HPDE6-E6E7 (cell line): Measurements from ENCODE around the gene DENND2A.

Experiments
- DNase-seq: peaks from one replicate; pipeline ENCODE4 v3.0.0; 2011; ENCODE audit warnings: missing footprints; ENCODE audit errors: extremely low spot score

DENND2A gene

DNA sequence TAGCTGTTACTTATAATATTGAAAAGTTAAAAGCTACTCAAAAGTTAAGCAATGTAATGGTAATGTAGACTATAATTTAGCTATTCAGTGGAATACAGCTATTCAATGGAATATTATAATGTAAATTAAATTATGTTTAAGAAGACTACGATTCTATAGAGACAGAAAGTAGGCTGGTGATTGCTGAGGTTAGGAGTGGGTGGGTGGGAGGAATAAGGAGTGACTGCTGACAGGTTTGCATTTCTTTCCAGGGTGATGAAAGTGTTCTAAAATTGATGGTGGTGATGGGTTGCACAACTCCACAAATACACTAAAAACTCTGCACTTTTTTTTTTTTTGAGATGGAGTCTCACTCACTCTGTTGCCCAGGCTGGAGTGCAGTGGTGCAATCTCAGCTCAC lies 21.4 kb downstream of the DENND2A start:
- DNase-seq: no peak

GRCh38 chr7:140618306-140618705 lies 22.3 kb downstream of the DENND2A start:
- no peak for DNase-seq

- no peak for DNase-seq
Observed at GRCh38 chr7:140617081-140617480, 23.5 kb downstream of the DENND2A start.

DNA sequence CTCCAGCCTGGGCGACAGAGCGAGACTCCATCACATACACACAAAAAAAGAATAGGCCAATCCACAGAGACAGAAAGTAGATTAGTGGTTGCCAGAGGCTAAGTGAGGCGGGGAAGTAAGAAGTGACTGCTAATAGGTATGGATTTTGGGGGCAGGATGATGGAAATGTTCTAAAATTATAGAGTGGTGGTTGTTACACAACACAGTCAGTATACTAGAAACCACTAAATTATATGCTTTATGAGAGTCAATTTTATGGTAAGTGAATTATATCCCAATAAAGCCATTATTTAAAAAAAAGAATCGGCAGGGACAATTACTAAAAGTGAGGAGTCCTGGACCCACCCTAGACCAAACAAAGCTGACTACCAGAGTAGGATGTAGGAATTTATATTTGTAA lies 24.3 kb downstream of the DENND2A start:
- DNase-seq: no peak

GRCh38 chr7:140611641-140612040 lies 29.0 kb downstream of the DENND2A start:
- DNase-seq: no peak

GRCh38 chr7:140610204-140611165 lies 30.1 kb downstream of the DENND2A start:
- DNase-seq: no peak

- no peak for DNase-seq
Observed at GRCh38 chr7:140609646-140610045, 31.0 kb downstream of the DENND2A start.

DNA sequence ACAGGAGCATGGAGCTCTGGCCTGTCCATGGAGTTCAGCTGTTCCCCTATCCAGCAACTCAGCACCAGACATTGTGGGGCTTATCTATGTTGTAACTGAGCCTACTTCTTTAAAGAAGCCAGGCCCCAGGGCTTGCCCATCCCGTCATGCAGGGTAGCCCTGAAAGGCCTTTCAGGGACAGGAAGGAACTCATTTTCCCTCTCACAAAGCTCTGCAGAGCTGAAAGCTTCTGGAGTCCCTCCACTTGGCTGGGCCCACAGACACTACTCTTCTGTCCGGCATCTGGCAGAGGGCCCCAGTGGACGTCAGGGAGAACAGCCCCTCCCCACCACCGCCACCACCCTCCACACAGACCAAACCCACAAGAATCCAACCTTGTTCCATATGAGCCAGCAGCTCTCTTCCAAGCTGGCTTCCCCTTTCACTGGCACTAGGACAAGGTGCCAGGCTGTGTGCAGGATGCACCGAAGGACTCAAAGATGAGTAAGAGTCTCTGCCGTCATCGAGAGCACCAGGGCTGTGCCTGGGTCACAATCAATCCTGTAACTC lies 33.1 kb downstream of the DENND2A start:
- DNase-seq: no peak

DNA sequence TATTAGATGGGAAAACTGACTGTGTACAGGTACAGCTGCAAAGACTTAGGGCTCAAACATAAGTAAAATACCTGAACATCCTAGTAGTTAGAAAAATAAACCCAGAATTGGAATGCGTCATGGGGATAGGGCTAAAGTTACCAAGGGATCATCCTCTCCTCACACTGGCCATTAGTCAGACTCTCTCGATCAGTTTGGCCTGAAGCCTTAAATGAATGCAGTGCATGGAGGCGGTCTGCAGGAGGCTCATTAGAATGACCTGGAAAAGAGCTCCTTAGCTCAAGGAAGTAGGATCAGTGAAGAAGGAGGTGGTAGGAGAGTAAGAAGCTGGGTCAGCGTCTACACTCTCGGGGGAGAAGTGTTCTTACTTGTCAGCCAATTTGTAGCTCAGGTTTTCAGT lies 35.3 kb downstream of the DENND2A start:
- DNase-seq: no peak

GRCh38 chr7:140604760-140605159 lies 35.9 kb downstream of the DENND2A start:
- no peak for DNase-seq

- DNase-seq: no peak
Observed at GRCh38 chr7:140604076-140604475, 36.5 kb downstream of the DENND2A start.

DNA sequence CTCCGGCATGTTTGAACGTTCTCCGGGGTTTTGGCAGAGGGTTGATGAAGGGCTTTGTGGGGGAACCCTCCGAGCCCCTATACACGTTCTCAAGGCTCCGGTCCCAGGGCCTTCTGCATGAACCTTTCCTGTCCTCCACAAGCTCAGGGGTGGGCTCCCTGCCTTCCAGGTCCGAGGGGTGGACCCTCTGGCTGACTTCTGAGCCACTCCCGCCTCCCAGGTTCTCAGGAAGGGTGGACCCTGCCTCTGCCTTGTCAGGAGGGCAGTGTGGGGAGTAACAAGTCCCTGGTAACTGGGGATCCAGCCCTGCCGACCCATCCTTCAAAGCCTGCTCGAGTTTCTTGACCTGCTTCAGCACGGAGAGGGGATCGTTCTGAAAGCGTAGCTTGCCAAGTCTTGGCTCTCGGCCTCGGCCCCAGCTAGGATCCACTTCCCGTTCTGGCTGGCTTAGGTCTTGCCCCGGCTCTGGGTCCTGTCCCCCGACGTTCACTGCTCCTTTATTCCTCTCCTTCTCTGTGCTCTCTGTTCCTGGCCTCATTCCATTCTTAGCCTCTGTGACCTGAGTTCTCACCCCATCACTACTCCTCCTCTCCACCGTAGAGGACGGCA lies 38.9 kb downstream of the DENND2A start:
- no peak for DNase-seq

DNA sequence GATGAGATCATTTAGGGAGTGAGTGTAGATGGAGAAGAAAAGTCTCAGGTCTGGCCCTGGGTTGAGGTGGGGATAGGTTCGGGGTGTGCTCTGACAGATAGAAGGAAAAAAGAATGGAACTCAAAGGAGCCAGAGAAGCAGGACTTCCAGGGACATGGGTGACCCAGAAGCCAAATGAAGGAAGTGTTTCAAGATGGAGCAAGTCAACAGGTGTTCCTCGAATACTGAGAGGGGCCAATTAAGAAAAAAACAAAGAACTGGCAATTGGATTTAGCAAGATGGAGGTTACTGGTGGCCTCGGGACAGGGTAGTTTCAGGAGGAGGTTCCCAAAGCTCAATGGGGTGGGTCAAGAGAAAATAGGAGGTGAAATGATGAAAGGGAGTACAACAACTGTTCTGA lies 40.3 kb downstream of the DENND2A start:
- no peak for DNase-seq

DNA sequence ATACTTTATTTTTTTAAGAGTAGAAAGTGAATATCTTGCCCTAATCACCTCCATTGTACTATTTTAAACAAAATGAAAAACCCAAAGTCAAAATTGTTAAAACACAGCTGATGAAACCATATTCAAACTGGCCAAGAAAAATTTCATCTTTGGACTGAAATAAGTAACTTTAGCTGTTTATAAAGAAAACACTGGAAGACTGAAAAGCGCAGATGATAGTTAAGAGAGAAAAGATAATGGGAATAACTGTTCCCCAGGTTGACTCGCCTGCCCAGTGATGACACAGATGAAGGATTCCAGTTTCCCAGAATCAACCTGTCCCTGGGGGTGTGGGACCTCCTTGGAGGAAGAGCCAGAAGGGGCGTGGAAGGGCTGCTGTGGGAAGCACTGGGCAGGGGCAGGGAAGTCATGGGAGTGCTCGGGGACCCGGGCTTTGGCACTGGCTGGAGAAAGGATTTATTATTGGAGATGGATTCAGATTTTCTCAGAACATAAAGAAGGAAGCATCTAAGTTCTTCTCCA lies 43.1 kb downstream of the DENND2A start:
- no peak for DNase-seq

- DNase-seq: no peak
Observed at GRCh38 chr7:140596519-140597427, 43.8 kb downstream of the DENND2A start.

DNA sequence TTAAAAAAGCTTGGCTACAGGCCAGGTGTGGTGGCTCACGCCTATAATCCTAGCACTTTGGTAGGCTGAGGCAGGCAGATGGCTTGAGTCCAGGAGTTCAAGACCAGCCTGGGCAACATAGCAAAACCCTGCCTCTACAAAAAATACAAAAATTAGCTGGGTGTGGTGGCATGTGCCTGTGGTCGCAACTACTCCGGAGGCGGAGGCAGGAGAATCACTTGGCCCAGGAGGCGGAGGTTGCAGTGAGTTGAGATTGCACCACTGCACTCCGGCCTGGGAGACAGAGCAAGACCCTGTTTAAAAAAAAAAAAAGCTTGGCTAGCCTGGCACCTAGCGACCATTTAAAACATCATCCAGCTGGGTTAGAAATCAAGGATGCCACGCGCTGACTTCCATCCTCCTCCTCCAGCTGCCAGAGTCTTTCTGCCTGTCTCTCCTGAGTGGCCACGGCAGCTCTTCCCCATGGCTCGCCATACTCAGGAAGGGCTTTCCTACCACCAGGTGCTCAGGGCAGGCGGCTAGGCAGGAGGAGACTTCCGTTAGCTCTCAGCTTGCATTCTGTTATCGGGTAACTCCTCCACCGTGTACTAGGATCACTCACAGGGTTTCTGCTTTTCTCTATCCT lies 45.0 kb downstream of the DENND2A start:
- DNase-seq: no peak

GRCh38 chr7:140594131-140594691 lies 46.4 kb downstream of the DENND2A start:
- DNase-seq: no peak

DNA sequence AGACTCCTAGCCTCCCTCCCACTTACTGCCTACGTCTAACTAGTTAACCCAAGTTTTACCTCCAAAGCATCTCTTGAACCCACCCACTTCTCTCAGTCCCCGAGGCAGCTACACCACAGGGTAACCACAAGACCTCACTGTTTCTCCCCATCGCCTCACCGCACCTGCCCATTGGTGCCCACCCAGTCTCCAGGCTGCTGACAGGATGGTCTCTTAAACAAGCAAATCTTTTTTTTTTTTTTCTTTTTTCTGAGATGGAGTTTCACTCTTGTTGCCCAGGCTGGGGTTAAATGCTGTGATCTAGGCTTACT lies 47.0 kb downstream of the DENND2A start:
- DNase-seq: no peak

GRCh38 chr7:140592964-140593671 lies 47.5 kb downstream of the DENND2A start:
- DNase-seq: no peak

DNA sequence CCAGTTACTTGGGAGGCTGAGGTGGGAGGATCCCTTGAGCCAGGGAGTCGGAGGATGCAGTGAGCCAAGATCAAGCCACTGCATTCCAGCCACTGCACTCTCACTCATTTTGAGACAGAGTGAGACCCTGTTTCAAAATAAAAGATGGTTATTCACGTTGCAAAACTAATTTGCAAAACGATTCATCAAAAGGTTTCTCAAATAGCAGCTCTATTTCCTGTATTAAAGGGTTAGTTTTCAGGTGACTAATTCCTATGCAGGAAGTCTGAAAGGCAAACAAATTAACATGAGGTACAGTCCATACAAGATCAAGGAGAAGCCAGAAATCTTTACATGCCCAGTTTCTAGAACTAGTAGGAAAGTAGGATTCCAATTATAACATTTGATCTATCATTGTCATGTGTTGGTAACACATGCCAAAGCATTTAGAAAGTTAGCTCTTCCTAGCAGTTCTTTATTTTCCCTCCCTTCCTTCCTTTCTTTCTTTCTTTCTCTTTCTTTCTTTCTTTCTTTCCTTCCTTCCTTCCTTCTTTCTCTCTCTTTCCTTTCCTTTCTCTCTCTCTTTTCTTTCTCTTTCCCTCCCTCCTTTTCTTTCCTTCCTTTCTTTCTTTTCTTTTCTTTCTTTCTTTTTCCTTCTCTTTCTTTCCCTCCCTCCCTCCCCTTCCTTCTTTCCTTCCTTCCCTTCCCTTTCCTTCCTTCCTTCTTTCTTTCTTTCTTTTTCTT lies 49.3 kb downstream of the DENND2A start:
- no peak for DNase-seq
